ENCODE results near the gene NTSR1. TPM values are rescaled to one million over a fixed set of nuclear protein-coding genes. Genes with fewer than 3 reads are reported as not detected.

Gene NTSR1
- polyA plus RNA-seq, 10 donors, result 0.07 to 0.25 (median 0.11) TPM

DNA sequence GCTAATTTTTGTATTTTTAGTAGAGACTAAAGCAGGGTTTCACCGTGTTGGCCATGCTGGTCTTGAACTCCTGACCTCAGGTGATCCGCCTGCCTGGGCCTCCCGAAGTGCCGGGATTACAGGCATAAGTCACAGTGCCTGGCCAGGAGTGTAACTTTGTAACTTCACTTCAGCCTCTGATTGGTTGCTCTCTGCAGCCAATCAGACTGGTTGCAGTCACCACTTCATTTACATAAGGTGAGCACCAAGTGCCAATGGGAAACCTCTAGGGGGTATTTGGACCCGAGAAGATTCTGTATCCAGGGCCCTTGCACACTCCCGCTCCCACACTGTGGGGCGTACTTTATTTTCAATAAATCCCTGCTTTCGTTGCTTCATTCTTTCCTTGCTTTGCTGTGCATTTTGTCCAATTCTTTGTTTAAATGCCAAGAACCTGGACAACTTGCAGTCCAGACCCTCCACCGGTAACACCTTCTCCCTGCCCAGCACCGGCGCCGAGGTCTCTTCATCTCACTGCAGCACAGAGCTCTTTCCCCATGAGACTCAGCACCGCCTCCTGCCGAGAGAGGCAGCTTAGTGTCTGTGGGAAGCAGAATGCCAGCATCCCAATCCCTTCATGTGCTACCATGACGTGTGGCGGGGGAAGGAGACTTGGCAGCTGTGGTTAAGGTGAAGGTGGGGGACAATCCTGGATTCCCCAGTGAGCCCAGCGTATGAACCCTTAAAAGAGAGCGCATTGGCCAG is 73.7 kb downstream of the NTSR1 start:
- DNase-seq, result no peak

DNA sequence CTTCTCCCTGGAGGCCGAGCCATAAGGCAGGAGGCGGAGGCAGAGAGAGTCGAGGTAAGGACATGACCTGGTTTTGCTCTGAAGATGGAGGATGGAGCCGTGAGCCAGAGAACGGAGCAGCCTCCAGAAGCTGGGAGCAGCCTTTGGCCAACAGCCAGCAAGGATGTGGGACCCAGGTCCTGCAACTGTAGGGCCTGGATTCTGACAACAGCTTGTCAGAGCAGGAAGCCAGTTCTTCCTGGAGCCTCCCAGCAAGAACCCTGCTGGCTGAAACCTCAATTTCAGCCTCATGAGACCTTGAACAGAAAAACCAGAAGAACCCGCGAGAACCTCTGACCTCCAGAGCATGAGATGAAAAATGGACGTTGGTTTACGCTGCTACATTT is 74.2 kb downstream of the NTSR1 start:
- DNase-seq, result peak in 1 of 3 donors; percentile 61

DNA sequence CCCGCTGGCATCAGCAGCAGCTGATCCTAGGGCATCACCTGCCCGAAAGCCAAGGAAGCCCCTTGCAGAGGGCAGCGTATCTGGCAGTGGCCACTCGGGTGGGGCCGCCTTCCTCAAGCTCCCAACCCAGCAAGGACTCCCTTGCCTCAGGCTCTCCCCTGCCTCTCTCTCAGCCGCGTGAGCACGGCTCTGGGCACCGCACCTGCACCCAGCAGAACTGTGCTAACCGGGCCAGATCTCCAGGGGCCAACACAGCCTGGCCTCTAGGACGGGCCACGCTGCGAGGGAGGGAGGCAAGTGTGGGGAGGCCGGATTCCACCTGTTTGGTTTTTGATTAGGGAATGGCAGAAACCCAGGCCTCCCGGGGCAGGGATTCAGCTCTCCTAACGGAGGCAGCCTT is 75.9 kb downstream of the NTSR1 start:
- DNase-seq, result no peak

DNA sequence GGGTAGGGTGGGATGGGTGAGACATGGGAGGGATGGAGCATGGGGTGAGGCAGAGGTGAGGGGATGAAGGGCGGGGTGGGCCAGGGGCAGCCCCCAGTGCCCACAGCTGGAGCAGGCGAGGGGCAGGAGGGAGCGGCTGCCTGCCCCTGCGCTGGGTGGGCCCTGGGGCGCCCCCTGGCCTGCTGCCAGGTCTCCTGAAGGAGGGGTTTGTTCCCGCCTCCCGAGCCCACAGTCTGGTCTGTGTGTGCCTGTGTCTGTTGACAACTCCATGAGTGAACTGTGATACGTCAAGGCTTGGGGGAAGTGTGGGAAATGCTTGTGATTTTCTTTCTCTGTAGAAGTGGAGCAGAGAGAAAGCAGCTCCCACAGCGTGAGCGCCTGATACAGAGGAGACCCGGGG is 76.8 kb downstream of the NTSR1 start:
- DNase-seq, result no peak

DNA sequence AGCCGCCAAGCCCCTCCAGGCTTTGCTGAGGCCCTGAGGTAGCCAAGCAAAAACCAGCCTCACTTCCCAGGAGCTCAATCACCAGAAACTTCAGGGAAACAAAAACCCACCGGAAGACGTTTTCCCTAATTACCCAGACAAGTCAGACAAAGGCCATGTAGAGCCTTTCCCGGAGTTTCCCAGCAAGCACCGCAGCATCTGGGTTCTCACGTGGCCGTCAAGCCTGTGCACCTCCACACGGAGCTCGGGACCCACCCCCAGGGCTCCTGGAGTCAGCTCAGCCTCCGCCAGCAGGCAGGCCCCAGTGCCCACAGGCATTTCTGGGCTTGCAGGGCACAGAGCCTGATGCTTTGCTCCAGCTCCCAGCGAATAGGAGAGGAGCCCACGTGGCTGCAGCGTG is 77.5 kb downstream of the NTSR1 start:
- DNase-seq, result no peak

DNA sequence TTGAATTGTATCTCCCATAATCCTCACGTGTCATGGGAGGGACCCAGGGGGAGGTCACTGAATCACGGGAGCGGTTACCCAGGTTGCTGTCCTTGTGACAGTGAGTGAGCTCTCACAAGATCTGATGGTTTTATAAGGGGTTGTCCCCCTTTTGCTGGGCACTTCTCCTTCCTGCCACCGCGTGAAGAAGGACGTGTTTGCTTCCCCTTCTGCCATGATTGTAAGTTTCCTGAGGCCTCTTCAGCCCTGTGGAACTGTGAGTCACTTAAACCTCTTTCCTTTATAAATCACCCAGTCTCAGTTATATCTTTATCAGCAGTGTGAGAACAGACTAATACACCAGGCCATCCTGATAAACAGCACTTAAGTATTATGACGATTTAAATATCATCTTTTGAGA is 78.7 kb downstream of the NTSR1 start:
- no peak for DNase-seq

DNA sequence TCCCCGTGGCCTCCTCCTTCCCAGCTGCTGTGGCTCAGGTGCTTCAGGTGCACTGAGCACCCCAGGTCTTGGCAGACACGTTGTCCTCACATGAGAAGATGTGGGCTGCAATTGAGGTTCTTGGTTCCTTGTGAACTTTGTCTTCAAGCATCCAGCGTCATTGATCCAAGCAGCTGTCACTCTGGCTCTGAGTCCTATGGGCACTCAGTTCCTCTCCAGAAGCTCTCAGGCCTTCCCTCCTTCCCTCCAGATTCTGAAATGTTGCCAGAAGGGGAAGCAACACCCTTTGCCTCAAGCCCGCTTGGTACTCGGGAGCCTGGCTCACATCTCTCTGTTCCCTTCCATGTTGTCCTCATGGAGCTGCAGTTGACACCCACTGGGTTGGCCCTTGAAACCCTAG is 79.2 kb downstream of the NTSR1 start:
- no peak for DNase-seq

DNA sequence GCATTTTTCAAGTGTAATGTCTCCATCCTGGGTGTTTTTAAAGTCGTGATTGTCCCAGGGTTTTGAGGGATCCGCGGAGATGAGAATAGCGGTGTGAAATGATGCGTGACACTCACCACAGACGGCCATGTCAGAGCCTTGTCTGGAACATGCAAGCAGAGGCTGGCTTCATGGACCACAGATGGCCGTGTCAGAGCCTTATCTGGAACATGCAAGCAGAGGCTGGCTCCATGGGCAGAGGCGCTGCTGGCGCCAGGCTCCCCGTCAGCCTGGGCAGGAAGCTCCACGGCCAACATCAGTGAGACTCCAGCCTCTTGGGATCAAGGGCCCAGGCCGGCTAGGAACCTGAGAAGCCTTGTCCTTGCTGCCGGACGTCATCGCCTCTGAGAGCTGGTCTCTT is 80.0 kb downstream of the NTSR1 start:
- no peak for DNase-seq

DNA sequence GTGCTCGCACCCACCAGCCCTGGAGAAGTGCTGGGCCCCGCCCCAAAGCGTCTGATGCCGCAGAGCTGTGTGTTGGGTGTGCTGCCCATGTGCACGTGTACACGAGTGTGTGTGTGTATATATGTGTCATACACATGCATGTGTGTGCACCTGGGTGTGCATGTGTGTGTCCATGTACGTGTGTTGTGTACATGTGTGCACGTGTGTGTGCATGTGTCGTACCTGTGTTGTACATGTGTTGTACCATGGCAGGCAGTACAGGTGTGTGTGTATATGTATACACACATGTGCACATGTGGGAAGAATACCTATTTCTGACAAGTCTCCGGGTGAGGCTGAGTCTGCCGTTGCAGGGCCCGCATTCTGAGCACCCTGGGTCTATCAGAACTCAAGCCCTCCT is 81.4 kb downstream of the NTSR1 start:
- no peak for DNase-seq

DNA sequence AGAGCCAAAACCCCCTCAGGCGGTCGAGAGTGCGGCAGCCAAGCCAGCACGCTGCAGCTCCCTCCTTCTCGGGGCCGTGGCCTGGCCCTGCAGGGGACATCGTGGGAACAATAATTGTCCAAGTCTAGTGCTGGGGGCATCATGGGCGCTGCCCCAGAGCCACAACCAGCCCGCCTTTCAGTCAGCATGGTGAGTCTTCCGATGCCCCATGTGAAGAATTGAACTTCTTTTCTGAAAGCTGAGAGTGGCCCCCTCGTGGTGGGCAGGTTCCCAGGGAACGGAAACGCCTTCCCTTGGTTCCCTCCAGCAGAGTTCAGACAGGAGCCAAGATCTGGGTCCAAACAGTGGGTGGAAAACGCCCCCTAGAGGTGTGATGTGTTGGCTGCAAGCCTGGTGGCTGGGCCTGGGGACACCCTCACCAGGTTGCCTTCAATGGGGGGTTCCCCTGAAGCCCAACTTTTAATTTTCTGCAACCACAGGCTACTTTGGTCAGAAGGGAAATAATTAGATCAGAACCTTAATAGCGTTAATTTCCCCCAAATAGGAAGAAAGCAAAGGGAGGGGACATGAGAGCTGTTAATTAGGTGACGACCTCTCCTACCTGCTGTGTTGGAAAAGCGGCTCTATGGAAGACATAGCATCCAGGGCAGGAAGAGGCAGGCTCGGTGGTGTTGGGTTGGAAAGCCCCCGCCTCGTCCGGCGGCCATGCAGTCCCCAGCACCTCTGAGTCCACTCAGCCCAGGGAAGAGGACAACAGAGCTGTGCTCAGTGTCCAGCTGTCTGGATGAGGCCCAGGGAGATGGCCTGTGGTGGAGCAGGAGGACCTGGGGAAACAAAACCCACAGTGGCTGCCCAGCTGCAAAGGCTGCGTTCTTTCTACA is 82.9 kb downstream of the NTSR1 start:
- peak; percentile 85 to 93 (median 87) for DNase-seq

DNA sequence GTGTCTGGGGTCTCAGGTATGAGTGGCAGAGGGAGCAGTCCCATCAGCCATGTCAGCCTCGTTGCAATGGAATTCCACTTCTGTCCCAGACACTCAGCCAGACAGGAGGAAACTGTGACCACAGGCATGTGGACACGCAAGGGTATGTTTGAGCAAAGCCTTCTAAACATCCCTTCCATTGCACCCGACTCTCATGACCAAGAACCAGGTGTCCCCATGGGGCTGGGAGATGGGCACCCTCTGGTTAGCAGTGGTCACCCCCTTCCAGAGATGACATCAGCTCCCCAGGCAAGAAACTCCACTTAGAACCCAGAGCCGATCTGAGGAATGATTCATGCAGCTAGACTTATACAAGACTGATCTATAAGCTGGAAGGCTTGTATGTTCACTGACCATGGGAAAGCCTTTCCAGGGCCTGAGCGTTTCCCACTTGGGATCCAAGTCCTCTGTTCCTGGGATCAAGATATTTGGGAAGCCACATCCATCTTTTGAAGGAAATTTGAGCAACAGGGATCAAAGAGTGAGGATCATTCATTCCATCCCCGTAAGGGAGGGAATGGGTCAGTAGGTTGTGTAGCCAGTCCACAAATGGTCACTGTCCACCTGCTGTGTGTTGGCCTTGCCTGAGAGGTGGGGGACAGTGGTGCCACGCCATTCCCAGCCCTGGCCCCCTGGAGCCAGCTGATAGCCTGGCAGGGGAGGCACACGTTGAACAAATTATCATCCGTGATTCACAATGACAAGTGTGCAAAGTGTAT is 83.7 kb downstream of the NTSR1 start:
- no peak for DNase-seq

DNA sequence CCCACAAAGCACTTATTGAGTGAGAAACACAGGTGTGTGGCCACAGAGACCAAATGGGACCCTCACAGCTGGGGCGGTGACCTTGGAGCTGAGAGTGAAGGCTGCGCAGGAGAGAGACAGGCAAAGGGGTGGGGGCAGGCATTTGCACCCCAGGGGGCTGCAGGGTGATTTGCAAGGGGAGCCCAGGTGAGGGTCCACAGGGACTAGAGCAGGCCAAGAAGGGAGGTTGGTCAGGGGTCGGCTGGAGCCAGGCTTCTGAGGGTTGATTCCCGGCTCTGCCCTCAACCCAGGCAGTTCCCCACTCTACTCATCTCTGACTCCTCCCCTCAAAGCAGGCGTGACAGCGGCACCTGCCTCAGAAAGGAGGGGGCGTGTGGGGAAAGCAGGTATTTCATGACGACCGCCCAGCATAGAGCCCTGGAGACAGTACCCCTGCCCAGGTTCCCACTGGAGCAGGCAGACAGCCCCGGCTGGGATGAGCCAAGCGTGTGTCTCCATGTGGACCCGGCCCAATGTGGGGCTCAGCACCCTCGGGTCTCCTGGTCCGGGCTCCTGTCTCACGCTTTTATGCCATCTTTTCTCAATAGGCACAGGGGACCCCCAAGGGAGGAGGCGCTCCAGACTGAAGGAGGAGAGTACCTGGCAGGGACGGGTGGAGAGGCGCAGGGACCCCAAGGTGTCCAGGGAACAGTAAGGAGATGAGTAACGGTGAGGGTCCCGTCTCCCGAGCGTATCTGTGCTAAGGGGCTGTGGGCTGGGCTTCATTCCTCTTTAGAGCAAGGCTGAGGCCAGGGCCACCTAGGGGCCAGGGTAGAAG is 84.5 kb downstream of the NTSR1 start:
- DNase-seq, result no peak

DNA sequence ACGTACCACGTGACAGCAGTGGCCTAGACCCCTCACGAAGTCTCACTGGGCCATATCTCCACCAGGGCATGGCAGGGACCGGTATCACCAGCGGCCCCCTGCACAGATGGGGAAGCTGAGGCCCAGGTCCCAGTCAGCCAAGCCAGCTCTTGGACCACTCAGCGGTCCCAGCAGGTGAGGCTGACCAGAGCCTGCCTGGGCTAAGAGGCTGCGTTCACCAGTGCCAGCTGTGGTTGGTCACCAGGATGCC is 85.0 kb downstream of the NTSR1 start:
- DNase-seq, result no peak

DNA sequence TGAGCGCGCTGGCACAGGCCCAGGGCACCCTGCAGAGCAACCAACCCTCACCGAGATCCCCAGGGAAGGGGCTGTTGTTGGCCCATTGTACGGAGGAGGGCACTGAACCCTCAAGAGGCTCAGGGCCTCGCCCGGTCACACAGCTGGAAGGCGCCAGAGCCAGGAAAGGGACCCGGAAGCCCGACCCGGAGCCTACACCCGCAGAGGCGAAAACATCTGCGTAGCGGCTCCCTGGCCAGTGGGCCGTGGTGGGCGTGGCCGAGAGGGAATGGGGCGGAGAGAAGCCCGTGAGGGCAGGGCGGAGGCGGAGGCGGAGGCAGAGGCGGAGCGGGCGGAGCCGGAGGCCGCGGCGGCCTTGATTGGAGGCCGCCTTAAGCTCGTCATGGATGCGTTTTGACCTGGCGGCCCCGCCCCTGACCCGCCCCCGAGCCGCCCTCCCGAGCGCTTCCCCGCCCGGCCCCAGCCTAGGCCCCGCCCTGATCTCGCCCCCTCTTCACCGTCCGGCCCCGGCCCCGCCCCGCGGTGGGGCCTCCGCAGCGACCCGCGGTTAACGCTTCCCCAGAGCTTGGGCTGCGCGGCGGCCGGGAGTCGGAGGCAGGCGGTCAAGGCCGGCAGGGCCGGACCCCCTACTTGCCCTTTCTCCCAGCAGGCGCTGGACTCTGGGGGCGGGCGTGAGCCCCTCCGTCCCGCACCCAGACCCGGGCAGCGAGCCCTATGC is 85.5 kb downstream of the NTSR1 start:
- DNase-seq, result peak; percentile 95 to 98 (median 95)

DNA sequence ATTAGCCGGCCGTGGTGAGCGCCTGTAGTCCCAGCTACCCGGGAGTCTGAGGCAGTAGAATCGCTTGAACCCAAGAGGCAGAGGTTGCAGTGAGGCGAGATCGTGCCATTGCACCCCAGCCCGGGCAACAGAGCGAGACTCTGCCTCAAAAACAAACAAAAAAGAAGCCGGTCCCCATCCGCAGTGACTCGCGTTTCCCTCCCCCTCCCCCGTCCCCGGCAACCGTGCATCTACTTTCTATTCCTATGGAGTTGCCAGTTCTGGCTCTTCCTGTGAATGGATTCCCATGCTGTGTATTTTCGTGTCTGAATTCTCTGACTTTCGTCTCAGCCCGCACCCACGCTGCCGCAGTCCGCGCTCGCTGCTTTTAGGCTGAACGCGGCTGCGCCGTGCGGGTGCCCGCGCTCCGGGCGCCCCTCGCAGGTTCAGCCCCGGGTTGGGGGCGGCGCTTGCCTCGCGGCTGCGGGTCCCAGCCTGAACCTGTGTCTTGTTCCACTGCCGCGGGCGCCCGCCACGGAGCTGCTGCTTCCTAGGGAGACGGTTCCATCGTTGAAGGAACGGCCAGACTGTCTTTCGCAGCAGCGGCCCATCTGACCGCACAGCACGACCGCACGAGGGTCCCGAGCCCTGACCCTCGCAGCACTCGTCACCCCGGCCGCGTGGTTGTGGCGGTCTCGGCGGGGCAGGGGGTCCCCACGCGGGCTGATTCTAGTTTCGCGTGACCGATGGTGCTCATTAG is 86.6 kb downstream of the NTSR1 start:
- DNase-seq, result peak in 1 of 3 donors; percentile 79

DNA sequence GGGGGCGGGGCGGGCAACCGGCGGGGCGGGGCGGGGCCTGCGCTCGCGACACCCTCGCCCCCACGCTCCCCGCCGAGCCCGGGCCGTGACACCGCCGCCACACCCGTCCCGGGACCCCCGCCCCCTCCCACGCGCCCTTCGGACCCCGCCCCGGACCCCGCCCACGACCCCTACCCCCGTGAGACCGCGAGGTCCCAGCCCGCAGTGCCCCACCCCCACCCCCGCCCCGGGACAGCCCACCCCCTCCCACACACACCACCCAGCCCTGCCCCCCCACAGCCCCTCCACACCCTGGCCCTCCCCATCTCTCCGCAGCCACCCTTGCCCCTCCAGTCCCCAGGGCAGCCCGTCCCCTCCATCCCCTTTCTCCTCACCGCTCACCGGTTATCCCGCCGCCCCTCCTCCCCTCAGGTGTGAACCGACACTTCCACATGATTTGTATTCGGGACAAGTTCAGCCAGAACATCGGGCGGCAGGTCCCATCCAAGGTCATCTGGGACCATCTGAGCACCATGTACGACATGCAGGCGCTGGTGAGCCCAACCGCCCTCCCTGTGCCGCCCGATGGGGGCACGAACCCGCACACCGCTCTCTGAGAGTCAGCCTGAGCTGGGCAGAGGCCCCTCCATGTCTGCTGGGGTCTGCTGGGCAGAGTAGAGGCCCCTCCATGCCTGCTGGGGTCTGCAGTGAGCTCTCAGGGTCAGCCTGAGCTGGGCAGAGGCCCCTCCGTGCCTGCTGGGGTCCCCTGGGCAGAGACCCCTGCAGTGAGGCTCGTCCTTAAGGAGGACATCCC is 88.3 kb downstream of the NTSR1 start:
- no peak for DNase-seq

DNA sequence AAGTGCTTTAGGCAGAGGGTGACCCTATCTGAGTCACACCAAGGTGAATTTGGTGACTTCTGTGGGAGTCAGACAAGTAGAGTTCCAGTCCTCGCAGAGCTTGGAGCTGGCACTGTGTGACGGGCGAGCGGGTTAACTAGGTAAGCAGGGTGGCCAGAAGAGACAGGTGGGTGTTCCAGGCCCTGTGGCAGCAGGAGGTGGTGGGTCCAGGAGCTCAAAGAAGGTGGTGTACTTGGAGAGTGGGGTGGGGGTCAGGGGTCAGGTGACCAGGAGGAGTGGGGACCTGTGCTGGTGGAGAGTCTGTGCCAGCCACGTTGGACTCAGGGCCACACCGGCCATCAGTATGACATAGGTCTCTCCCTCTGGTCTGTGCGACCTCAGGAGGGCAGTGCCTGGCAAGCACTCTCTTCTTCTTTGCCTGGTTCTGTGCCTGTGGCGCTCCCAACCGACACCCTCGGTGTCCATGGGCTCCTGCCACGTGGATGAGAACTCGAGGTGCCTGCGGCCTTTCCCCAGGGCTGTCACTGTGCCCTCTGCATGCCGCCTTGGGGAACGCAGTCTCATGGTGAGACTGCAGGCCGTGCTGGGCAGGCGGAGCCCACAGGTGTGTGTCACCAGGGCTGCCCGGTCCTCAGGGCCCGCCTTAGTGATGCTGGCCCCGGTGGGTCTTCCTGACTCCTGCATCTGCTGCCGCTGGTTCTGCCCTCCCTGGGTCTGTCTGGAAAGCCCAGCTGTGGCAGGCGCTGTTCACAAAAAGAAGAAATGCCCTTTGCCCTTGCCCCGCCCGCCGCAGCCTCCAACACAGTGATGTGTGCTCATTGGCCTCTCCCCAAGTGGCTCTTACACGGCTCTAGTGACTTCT is 89.3 kb downstream of the NTSR1 start:
- no peak for DNase-seq

DNA sequence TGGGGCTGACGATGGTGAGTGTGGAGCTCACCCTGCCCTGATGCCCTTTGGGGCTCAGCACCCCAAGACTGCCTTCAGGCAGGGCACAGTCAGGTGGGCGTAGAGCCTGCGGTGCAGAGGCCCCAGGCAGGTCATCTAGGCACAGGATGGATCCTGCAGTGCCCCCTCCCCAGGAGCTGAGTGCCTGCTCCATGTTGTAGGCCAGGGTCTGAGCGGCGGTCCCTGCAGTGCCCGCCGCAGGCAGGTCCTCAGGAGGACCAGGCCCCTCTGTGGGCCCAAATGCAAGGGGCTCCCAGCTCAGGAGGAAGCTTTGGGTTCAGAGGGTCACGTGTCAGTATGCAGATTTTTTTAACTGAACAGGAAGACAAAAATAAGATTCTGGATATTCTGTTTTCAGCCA is 90.4 kb downstream of the NTSR1 start:
- DNase-seq, result no peak

DNA sequence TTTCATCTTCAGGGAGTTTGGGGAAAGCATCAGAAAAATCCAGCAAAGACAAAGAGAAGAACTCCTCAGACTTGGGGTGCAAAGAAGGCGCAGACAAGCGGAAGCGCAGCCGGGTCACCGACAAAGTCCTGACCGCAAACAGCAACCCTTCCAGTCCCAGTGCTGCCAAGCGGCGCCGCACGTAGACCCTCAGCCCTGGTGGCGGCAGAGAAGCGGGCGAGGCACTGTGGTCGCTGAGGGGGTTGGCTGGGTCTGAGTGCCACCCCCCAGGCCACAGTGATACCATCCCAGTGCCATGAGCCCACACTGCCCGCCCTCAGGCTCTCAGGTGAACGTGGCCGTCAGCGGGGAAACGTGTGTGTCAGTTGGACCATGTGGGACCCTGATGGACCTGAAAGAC is 90.8 kb downstream of the NTSR1 start:
- DNase-seq, result no peak

Measured in muscle of back (tissue), 11 donors.